ENCODE data around the gene SDC4.

DNA sequence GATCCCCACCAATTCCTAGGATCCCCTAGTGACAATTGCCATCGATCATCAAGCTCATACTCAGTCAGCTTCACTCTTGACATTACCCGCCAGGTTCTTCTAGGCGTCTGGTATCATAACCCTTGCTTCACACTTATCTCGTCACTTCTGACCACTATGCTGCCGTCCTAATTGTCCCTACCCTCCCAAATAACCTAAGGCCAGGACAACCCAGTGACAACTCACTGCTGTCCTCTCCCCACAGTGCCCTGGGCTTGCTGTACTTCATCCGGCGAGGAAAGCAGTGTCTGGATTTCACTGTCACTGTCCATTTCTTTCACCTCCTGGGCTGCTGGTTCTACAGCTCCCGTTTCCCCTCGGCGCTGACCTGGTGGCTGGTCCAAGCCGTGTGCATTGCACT is 18.4 kb upstream of the SDC4 start:
- TF ChIP-seq POLR2AphosphoS5 (IDR thresholded peaks at IDR 0.05; ENCODE audit: low read depth) (no peak), EZH2 (IDR thresholded peaks at IDR 0.05; ENCODE audit: low read depth, unreplicated experiment) (no peak), EZH2phosphoT487 (IDR thresholded peaks at IDR 0.05; ENCODE audit: unreplicated experiment) (no peak), CREB1 (CRISPR knock-in tag; IDR thresholded peaks at IDR 0.05; ENCODE audit: low read depth) (no peak)
- TF ChIP-seq, protein P1, sequence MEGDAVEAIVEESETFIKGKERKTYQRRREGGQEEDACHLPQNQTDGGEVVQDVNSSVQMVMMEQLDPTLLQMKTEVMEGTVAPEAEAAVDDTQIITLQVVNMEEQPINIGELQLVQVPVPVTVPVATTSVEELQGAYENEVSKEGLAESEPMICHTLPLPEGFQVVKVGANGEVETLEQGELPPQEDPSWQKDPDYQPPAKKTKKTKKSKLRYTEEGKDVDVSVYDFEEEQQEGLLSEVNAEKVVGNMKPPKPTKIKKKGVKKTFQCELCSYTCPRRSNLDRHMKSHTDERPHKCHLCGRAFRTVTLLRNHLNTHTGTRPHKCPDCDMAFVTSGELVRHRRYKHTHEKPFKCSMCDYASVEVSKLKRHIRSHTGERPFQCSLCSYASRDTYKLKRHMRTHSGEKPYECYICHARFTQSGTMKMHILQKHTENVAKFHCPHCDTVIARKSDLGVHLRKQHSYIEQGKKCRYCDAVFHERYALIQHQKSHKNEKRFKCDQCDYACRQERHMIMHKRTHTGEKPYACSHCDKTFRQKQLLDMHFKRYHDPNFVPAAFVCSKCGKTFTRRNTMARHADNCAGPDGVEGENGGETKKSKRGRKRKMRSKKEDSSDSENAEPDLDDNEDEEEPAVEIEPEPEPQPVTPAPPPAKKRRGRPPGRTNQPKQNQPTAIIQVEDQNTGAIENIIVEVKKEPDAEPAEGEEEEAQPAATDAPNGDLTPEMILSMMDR (conservative IDR thresholded peaks at IDR 0.05; ENCODE audit: low read depth in 2 of 2): no peak
- TF ChIP-seq, protein P2, sequence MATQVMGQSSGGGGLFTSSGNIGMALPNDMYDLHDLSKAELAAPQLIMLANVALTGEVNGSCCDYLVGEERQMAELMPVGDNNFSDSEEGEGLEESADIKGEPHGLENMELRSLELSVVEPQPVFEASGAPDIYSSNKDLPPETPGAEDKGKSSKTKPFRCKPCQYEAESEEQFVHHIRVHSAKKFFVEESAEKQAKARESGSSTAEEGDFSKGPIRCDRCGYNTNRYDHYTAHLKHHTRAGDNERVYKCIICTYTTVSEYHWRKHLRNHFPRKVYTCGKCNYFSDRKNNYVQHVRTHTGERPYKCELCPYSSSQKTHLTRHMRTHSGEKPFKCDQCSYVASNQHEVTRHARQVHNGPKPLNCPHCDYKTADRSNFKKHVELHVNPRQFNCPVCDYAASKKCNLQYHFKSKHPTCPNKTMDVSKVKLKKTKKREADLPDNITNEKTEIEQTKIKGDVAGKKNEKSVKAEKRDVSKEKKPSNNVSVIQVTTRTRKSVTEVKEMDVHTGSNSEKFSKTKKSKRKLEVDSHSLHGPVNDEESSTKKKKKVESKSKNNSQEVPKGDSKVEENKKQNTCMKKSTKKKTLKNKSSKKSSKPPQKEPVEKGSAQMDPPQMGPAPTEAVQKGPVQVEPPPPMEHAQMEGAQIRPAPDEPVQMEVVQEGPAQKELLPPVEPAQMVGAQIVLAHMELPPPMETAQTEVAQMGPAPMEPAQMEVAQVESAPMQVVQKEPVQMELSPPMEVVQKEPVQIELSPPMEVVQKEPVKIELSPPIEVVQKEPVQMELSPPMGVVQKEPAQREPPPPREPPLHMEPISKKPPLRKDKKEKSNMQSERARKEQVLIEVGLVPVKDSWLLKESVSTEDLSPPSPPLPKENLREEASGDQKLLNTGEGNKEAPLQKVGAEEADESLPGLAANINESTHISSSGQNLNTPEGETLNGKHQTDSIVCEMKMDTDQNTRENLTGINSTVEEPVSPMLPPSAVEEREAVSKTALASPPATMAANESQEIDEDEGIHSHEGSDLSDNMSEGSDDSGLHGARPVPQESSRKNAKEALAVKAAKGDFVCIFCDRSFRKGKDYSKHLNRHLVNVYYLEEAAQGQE (IDR thresholded peaks at IDR 0.05; ENCODE audit: unreplicated experiment): no peak
- TF ChIP-seq, protein P3, sequence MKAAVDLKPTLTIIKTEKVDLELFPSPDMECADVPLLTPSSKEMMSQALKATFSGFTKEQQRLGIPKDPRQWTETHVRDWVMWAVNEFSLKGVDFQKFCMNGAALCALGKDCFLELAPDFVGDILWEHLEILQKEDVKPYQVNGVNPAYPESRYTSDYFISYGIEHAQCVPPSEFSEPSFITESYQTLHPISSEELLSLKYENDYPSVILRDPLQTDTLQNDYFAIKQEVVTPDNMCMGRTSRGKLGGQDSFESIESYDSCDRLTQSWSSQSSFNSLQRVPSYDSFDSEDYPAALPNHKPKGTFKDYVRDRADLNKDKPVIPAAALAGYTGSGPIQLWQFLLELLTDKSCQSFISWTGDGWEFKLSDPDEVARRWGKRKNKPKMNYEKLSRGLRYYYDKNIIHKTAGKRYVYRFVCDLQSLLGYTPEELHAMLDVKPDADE (IDR thresholded peaks at IDR 0.05): no peak
